ENCODE measurements around the gene FECH. TPM values are rescaled to one million over a fixed set of nuclear protein-coding genes. Genes with fewer than 3 reads are reported as not detected.

The FECH gene
- total RNA-seq, 1 donor, result 31.1 TPM

DNA sequence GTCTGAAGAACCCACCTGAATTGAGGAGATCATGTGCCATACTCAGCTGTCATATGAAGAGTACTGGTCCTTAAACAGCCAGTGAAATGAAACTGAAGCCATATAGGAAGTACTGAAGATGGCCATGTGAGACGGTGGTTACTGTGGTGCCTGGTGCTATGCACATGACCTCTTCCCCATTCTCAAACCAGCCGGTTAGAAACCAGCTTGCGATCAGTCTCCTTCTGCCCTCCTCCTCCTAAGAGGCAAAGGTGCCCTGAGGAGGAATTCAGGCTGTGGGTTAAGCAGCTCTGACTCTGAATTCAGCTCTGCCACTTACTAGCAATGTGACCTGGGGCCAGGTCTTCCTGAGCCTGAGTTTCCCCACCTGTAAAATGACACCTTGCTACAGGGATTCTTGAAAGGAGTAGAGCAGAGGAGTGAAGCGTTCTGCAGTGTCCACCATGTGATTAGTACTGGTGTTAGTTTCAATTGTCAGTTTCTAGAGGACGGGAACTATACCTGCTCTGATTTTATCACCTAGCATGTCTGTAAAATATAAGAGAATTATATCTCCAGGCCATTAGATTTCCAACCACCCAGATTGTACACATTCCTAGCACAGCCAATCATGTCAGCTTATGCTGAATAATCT is 5.1 kb downstream of the FECH start:
- TF ChIP-seq, protein P1, sequence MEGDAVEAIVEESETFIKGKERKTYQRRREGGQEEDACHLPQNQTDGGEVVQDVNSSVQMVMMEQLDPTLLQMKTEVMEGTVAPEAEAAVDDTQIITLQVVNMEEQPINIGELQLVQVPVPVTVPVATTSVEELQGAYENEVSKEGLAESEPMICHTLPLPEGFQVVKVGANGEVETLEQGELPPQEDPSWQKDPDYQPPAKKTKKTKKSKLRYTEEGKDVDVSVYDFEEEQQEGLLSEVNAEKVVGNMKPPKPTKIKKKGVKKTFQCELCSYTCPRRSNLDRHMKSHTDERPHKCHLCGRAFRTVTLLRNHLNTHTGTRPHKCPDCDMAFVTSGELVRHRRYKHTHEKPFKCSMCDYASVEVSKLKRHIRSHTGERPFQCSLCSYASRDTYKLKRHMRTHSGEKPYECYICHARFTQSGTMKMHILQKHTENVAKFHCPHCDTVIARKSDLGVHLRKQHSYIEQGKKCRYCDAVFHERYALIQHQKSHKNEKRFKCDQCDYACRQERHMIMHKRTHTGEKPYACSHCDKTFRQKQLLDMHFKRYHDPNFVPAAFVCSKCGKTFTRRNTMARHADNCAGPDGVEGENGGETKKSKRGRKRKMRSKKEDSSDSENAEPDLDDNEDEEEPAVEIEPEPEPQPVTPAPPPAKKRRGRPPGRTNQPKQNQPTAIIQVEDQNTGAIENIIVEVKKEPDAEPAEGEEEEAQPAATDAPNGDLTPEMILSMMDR (IDR thresholded peaks at IDR 0.05; ENCODE audit: insufficient read depth, low read depth, low read length), result no peak
- no peak overlapping the region for H3K4me3 ChIP-seq (ENCODE audit: low read depth, low read length)
- DNase-seq (ENCODE audit: low read depth), result no peak

DNA sequence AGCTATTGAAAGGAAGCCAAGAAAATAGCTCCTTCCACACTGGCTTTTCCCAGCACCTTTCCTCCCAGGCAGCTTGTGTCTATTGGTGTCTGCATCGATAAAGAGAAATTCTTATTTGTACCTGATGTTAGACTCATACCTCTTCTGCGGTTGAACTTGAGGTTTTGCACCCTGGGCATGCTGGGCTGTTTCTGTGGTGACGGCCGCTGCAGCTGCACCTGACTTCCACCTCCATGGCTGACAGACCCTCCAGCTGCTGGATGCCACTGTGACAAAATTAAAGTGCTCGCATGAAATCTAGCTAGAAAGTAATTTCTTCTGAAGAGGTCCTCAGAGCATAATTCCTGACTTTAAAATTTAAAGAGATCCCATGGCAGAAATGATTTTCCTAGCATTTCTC is 6.6 kb downstream of the FECH start:
- no peak for DNase-seq (ENCODE audit: low read depth)
- TF ChIP-seq, protein P1 (IDR thresholded peaks at IDR 0.05; ENCODE audit: insufficient read depth, low read depth, low read length), result no peak
- H3K4me3 ChIP-seq (ENCODE audit: low read depth, low read length), result no peak overlapping the region

DNA sequence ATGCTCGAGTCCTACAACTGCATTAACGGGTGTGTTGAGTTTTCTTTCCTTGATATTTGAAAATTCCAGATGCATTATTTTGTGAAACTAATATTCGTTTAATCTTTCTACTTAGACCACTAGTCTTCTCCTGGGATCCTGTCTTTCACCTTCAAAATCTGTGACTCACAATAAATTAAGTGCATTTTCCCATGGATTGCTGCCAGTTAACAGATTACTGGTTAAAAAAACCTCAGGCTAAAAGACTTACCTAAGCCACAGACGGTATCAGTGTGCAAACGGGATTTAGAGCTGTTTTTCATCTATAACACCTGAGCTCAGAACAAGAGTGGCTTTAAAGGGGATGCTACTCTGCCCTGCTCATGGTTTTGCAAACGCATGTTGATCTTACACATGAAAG is 10.2 kb downstream of the FECH start:
- no peak overlapping the region for H3K4me3 ChIP-seq (ENCODE audit: low read depth, low read length)
- no peak for DNase-seq (ENCODE audit: low read depth)
- TF ChIP-seq, protein P1 (IDR thresholded peaks at IDR 0.05; ENCODE audit: insufficient read depth, low read depth, low read length), result no peak

DNA sequence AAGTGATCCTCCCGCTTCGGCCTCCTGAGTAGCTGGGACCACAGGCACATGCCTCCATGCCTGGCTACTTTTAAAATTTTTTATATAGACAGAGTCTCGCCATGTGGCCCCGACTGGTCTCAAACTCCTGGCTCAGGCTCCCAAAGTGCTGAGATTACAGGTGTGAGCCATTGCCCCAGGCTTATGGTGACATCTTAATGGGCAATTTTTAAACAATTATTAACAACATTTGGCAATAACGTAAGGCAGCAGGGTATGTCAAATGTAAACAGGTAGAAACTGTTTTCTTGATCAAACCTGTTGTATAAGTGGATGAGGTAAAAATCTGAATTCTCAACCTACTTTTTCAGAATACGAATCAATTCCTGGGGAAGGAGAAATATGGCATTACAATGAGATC is 11.0 kb downstream of the FECH start:
- no peak for DNase-seq (ENCODE audit: low read depth)
- no peak overlapping the region for H3K4me3 ChIP-seq (ENCODE audit: low read depth, low read length)
- TF ChIP-seq, protein P1 (IDR thresholded peaks at IDR 0.05; ENCODE audit: insufficient read depth, low read depth, low read length), result no peak

DNA sequence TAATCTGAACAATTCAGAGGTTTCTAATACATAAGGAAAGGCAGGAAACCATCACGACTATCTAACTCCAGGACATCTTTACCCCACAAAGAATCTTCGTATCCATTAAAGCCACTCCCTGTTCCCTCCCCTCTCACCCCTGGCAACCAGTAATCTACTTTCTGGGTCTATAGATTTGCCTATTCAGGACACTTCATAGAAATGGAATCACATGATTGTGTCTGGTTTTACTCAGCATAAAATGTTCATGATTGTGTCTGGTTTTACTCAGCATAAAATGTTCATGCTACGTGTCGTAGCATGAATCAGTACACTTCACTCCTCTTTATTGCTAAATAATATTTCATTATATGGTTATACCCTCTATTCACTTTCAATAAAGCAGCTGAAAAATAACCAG is 11.6 kb downstream of the FECH start:
- no peak overlapping the region for H3K4me3 ChIP-seq (ENCODE audit: low read depth, low read length)
- peak; percentile 34 for DNase-seq (ENCODE audit: low read depth)
- TF ChIP-seq, protein P1 (IDR thresholded peaks at IDR 0.05; ENCODE audit: insufficient read depth, low read depth, low read length), result no peak

DNA sequence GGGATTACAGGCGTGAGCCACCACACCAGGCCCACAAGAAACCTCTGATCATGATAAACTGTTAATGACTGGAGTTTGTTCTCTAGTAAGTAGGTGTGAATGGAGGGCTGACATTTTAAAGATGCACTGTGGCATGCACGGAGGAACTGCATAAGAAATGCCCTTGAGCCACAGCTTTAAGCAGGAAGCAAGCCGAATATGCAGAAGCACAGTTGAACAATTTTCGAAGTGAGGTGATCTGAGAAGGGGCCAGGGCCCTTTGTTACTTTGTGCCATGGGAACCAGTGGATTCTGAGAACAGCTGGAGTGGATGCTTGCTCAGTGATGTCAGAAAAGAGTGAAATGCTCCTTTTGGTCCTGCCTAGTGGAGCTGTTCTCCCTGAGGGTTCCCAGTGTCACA is 16.3 kb downstream of the FECH start:
- no peak overlapping the region for H3K4me3 ChIP-seq (ENCODE audit: low read depth, low read length)
- DNase-seq (ENCODE audit: low read depth), result no peak
- TF ChIP-seq, protein P1 (IDR thresholded peaks at IDR 0.05; ENCODE audit: insufficient read depth, low read depth, low read length), result no peak

DNA sequence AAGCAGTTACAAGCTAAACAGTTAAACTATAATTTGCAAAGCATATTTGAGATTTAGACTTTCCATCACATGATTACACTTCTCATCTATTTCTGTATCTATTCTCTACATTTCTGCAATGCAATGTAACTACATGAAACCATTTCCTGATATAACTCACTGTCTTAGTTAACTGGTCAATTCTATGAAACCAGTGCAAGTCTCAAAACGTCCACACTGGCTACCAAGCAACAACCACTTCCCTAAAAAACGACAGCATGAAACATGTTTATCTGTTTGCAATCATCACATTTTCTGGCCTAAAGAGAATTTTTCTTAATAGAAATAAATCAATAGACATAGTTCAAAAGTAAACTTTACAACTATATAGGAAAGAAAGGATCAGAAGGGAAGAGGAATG is 17.4 kb downstream of the FECH start:
- TF ChIP-seq, protein P1 (IDR thresholded peaks at IDR 0.05; ENCODE audit: insufficient read depth, low read depth, low read length), result no peak
- DNase-seq (ENCODE audit: low read depth), result no peak
- H3K4me3 ChIP-seq (ENCODE audit: low read depth, low read length), result no peak overlapping the region
